Measurements from ENCODE around the gene KIF20B.

Gene KIF20B

GRCh38 chr10:89782470-89782869 is 81.1 kb downstream of the KIF20B start:
- no peak overlapping the region for H3K4me3 ChIP-seq (ENCODE audit: low read depth in 1 of 2, low read length in 1 of 2)
- TF ChIP-seq CTCF (IDR thresholded peaks at IDR 0.05): no peak
- H3K4me1 ChIP-seq (ENCODE audit: control insufficient read depth in 1 of 2, insufficient read depth in 1 of 2, low read depth in 1 of 2, low read length in 1 of 2): no peaks in the 10 kb centered on the region
- no peak overlapping the region for H3K27ac ChIP-seq
- H3K9me3 ChIP-seq: no peaks in the 10 kb centered on the region
- no peaks in the 10 kb centered on the region for H3K27me3 ChIP-seq
- peaks cover 10% of the 10 kb centered on the region for H3K36me3 ChIP-seq

GRCh38 chr10:89783406-89783805 is 82.0 kb downstream of the KIF20B start:
- Histone ChIP-seq H3K4me1 (ENCODE audit: control insufficient read depth in 1 of 2, insufficient read depth in 1 of 2, low read depth in 1 of 2, low read length in 1 of 2) (no peaks in the 10 kb centered on the region), H3K27me3 (no peaks in the 10 kb centered on the region), H3K4me3 (ENCODE audit: low read depth in 1 of 2, low read length in 1 of 2) (no peak overlapping the region), H3K9me3 (no peaks in the 10 kb centered on the region), H3K36me3 (peaks cover 10% of the 10 kb centered on the region), H3K27ac (no peak overlapping the region)
- TF ChIP-seq CTCF (IDR thresholded peaks at IDR 0.05): no peak

GRCh38 chr10:89785095-89785494 is 83.7 kb downstream of the KIF20B start:
- Histone ChIP-seq H3K4me3 (ENCODE audit: low read depth in 1 of 2, low read length in 1 of 2) (no peak overlapping the region), H3K4me1 (ENCODE audit: control insufficient read depth in 1 of 2, insufficient read depth in 1 of 2, low read depth in 1 of 2, low read length in 1 of 2) (no peaks in the 10 kb centered on the region), H3K36me3 (peaks cover 7% of the 10 kb centered on the region), H3K27ac (no peak overlapping the region), H3K9me3 (no peaks in the 10 kb centered on the region), H3K27me3 (peaks cover 4% of the 10 kb centered on the region)
- TF ChIP-seq CTCF (IDR thresholded peaks at IDR 0.05): no peak

GRCh38 chr10:89789188-89789877 is 87.9 kb downstream of the KIF20B start:
- Histone ChIP-seq H3K4me3 (ENCODE audit: low read depth in 1 of 2, low read length in 1 of 2) (no peak overlapping the region), H3K36me3 (no peaks in the 10 kb centered on the region), H3K27me3 (peaks cover 4% of the 10 kb centered on the region), H3K27ac (no peak overlapping the region), H3K9me3 (no peaks in the 10 kb centered on the region), H3K4me1 (ENCODE audit: control insufficient read depth in 1 of 2, insufficient read depth in 1 of 2, low read depth in 1 of 2, low read length in 1 of 2) (no peaks in the 10 kb centered on the region)
- TF ChIP-seq CTCF (IDR thresholded peaks at IDR 0.05): no peak

GRCh38 chr10:89792187-89792586 is 90.8 kb downstream of the KIF20B start:
- Histone ChIP-seq H3K4me3 (ENCODE audit: low read depth in 1 of 2, low read length in 1 of 2) (no peak overlapping the region), H3K27ac (no peak overlapping the region), H3K36me3 (no peaks in the 10 kb centered on the region)

More at GRCh38 chr10:89792187-89792586, 90.8 kb downstream of the KIF20B start:
- H3K9me3 ChIP-seq: no peaks in the 10 kb centered on the region
- H3K27me3 ChIP-seq: peaks cover 4% of the 10 kb centered on the region
- no peaks in the 10 kb centered on the region for H3K4me1 ChIP-seq (ENCODE audit: control insufficient read depth in 1 of 2, insufficient read depth in 1 of 2, low read depth in 1 of 2, low read length in 1 of 2)
- TF ChIP-seq CTCF (IDR thresholded peaks at IDR 0.05): no peak
